Stimulated activated CD4-positive, alpha-beta T cell treated with anti-CD3 and anti-CD28 coated beads, TNF-alpha, amount 100 ng/mL, for 1 hour (primary cell): ENCODE data around the gene SLX9.
"Not testable (repeated sequence)": the region's sequence is repeated elsewhere in the genome, so short reads cannot be mapped to it uniquely, and the experiment has no call there.

ENCODE experiments used
- DNase-seq, 3 donors: peaks; one replicate each; pipeline ENCODE4 v3.0.0-alpha.2; 2020; ENCODE audit warnings: low read depth in 3 of 3, low spot score in 1 of 3

The SLX9 gene

DNA sequence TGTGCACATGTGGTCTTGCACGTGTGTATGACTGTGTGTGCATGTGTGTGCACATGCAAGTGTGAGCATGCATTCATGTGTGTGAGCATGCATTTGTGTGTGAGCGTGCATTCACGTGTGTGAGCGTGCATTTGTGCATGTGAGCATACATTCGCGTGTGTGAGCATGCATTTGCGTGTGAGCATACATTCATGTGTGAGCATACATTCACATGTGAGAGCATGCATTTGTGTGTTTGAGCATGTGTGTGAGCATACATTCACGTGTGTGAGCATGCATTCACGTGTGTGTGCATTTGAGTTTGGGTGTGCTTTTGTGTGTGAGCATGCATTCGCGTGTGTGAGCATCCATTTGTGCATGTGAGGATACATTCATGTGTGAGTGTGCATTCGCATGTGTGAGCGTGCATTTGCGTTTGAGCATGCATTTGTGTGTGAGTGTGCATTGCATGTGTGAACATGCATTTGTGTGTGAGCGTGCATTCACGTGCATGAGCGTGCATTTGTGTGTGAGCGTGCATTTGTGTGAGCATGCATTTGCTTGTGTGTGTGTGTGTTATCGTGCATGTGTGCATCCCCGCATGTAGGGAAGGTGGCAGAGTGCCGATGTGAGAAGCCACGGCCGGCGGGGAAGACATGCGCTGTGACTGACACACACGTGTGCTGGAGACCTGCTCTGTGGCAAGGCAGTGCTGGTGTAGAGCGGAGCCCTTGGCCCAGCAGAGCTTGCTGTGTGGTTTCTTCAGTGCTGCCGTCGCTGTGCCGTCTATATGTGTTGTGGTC is 37.4 kb upstream of the SLX9 start:
- DNase-seq = no peak

DNA sequence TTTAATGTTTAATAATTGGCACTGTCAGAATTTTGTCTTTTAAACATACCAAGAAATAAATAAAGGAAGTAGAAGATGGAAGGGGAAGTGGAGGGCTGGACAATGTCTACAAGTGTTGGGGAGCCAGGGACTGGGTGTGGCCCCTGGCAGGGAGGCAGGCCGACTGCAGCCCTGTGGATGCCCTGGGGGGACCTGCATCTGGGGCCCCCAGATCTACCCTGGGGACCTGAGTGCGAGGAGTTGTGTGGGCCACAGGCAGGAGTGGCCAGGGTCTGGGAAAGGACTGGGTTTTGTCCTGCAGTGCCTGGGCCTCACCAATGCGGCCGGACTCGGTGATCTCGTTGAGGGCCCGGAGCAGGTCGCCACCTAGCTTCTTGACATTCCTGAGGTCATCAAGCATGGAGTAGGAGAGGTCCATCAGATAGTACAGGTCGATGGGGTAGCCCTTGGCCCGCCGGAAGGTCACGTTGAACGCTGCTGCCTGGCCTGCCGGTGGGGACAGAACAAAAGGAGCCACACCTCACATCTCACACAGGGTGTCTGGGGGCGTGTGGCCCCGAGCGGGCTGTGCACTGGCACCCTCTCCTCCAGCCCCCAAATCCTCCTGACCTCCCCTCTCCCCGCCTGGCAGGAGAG is 36.7 kb upstream of the SLX9 start:
- no peak for DNase-seq

DNA sequence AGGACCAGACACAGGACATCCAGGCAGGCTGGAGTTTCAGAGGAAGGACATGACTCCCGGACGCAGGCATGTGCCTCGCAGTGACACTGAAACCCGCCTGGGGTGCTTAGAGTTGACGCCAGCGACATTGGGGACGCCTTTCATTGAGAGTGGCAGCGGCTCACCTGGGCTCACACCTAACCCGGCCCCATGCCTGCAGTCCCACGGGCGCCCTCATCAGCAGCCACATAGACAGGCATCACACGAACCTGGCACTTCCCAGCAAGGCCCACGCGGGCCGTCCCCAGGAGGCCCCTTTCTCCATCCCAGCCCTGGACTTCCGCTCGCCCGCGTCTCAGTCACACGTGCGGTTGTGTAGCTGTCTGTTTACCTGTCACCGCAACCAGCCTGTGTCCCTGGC is 36.1 kb upstream of the SLX9 start:
- no peak for DNase-seq

DNA sequence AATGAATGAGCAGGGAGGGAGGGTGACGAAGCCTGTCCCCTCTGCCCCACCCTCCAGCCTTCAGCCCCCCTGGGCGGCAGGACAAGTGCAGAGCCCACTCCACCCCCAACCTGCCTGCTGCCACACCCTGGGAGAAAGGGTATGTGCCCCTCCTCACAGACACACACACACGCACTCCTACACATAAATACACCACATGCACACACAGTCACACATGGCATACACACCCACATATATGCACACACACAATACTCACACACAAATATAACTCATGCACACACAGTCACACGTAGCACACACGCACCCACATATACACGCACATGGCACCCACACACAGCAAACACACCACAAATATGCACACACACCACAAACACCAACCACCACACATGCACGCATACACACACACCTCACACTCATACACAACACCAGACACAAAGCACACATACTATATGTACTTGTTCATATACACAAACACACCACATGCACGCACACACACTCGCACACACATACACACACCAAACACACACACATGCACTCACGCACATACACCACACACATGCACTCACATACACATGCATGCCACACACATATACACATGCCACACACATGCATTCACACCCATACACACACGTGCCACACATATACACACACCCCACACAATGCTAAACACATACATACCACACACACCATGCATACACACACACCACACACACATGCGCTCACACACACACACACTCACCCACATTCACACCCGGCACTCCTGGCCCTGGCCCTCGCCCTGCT is 35.5 kb upstream of the SLX9 start:
- no peak for DNase-seq

DNA sequence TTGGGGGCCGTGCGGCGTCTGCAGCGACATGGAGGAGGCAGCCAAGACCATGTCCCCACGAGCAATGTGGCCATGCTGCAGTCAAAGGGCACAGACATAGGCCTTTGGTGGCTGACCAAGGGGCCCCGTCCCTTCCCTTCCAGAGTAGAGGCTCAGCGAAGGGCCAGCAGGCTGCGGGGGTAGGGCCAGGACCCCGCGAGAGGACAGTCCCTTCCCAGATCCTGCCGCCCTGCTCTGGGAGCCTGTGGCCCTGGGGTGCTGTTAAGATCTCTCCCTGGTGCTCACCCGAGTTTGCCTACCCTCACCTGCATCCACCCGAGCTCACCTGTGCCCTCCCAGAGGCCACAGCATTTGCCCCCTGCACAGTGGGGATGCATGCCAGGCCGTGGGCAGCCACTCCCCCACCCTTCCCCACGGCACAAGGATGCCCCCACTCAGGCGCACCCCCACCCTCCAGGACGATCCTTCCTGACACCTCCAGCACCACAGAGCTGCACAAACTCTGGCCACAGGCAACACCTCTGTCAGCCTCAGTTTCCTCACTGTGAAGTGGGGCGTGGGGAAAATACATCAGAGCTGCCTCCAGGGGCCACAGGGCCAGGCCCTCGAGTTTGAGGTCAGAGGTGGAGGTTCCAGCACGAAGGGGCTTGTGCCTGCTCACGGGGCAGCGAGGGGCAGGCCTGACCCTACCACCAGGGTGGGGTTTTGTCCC is 34.7 kb upstream of the SLX9 start:
- no peak for DNase-seq

- no peak for DNase-seq
Observed at GRCh38 chr21:44905728-44906090, 34.1 kb upstream of the SLX9 start.

- no peak for DNase-seq
Observed at GRCh38 chr21:44907225-44907965, 32.4 kb upstream of the SLX9 start.

DNA sequence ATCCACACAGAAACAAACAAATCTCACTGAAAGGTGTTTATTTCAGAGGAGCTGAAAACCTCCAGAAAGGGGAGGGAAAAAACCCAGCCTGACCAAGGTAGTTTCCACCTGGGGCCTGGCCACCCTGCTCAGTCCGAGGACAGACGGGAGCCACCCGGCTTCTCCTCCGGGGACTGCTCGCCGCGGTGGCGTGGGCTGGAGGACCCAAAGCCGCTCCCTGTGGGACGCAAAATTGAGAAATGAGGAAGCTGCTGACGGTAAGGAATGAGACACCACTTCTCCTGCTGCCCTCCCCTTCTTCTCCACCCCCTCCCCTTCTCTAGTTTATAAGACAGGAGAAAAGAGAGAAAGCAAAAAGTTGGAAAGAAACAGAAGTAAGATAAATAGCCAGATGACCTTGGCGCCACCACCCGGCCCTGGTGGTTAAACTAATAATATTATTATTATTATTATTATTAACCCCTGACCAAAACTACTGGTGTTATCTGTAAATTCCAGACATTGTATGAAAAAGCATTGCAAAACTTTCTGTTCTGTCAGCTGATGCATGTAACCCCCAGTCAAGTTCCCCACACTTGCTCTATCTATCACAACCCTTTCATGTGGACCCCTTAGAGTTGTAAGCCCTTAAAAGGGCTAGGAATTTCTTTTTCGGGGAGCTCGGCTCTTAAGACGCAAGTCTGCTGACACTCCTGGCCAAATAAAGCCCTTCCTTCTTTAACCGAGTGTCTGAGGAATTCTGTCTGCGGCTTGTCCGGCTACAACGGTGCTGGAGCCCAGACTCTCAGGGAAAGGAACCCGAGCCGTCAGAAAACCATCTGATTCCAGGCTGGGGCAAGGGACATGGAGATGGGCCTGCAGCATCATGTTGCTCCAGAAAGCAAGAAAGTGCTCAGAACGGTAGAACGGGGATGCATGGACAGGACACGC is 31.6 kb upstream of the SLX9 start:
- DNase-seq = no peak

- no peak for DNase-seq
Observed at GRCh38 chr21:44908908-44909307, 30.9 kb upstream of the SLX9 start.

DNA sequence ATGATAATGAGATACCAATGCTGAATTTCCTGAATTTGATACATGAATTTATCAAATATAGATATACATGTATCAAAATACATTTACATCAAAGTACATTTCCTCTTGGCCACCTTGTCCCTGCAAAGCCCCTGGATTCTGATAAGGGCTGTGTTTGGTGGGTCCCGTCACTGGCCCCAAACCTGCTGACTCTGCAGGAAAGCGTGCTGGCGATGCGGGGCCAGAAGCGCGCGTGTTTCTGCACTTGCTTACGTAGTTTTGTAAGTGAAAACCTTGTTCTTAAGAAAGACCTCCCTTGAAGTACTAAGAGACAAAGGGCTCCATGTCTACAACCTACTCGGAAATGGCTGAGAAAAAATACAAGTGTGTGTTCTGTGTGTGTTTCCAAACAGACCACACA is 30.1 kb upstream of the SLX9 start:
- no peak for DNase-seq

GRCh38 chr21:44910229-44911067 is 29.4 kb upstream of the SLX9 start:
- DNase-seq = no peak

DNA sequence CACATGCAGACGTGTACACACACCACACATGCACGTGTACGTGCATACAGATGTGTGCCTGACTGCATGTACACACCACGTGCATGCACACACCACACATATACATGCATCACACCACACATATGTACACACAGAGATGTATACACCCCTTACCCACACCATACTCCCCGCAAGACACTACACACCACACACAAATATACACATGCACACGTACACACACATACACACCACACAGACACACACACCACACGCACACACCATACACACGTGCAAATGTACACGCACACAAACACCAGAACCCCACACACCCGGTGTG is 28.8 kb upstream of the SLX9 start:
- DNase-seq = no peak

DNA sequence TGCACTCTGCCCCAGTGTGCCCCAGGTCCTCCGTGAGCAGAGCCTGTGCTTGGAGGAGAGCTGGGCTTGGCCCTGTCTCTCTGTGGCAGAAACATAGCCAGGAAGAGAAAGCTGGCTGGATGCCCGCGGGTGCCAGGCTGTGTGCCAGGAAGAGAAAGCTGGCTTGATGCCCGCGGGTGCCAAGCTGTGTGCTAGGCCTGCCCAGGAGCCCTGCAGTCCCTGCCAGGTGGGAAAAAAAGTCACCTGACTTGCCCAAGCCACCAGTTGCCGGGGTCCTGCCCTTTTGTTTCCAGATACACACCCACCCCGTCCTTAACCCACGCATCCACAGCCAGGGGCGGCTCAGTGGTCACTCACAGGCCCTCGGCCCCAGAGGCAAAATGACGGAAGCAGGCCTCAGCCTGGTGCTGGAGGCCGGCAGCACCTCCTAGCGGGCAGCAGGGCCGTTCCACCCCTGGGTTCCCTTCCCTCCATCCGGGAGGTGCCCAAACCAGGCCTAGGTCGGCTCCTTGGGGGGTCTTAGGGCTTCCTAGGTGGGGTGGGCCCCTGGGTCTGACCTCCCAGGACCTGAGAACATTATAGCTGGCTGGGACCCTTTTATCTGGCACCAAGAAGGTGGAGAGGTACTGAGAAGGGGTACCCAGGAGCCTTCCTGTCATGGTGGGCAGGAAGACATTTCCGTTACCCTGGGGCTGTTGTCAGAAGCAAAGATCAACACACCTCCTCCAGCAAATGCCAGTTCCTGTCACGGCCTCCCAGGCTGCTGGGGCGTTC is 28.3 kb upstream of the SLX9 start:
- peak in 1 of 3 donors; percentile 24 for DNase-seq

DNA sequence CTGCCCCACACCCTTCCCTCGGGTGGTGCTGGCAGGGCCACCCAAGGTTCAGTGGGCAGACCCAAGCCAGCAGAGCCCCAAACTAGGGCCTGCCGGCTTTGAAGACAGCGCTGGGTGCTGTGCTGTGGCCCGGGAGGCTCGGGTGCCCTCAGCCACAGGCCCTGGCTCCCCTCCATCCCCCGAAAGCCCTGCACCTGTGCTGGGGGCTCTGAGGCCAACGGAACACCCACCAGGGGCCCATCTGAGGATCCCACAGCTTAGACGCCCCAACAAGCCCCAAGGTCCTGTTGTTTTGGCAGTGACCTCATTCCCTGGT is 27.7 kb upstream of the SLX9 start:
- no peak for DNase-seq

DNA sequence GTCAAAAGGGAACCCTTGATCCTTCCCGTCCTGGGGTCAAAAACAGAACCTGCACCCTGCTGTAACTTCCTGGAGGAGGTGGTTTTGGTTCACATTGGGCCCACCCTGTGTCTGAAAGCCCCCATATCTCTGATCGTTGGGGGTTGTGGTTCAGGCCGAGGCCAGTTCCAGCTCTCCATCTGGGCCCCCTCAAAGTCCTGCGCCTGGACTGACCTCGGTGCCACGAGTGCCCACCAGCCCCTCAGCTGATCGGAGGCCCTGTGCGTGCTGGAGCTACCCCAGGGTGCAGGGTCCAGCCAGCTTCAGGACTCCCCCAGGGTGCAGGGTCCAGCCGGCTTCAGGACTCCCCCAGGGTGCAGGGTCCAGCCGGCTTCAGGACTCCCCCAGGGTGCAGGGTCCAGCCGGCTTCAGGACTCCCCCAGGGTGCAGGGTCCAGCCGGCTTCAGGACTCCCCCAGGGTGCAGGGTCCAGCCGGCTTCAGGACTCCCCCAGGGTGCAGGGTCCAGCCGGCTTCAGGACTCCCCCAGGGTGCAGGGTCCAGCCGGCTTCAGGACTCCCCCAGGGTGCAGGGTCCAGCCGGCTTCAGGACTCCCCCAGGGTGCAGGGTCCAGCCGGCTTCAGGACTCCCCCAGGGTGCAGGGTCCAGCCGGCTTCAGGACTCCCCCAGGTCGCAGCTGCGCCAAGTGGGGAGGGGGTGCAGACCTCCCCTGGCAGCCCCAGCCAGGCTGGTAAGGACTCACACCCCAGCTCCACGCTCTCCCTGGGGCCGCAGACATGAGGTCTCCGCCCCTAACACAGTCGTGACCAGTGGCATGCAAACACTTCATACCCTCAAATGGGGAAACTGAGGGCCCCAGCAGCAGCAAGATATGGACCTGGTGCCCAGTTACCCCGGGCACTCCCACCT is 27.1 kb upstream of the SLX9 start:
- DNase-seq = not testable (repeated sequence)

- no peak for DNase-seq
Observed at GRCh38 chr21:44913425-44914175, 26.2 kb upstream of the SLX9 start.
